ENCODE results near the gene DYNLRB1. TPM values are rescaled to one million over a fixed set of nuclear protein-coding genes. Genes with fewer than 3 reads are reported as not detected.

DYNLRB1 gene
- total RNA-seq, 1 experiment from 2014 or later = 127 TPM

DNA sequence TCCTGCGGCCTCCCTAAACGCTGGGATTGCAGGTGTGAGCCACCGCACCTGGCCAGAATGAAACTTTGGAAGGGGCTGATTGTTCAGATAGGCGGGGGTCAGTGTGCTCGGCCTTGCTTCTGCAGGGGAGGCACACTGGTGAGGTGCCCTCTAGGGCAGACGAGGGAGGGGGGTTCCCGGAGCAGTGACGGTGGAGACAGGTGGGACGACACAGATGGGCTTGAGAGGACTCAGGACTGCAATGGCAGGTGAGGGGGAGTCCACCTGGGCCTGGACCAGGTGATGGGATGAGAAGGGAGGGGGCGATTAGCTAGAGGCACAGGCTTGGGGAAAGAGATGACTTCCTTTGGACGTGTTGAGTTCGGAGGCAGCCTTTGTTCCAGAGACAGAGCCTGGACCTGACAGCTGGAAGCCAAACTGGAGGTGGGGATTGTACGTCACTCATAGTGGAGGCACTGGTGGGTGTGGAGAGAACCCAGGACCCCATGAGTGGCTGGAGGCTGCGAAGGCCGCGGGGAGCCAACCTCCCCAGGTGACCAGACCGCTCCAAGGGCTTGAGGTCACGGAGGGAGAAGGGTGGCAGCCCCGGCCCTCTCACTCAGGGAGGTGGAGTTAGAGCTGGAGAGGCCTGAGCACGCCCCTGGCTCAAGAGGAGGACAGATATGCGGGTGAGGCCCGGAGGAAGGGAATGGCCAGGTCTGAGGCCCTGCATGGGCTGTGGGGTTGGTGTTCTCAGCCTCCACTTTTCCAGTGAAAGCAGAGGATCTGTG is 31.8 kb downstream of the DYNLRB1 start:
- ChIA-PET POLR2A (interaction anchor here (0.7 kb wide), 1 partner anchor 14 kb away, joined by 3 read pairs; no protein-coding TSS in a partner anchor), CTCF (interaction anchor here (0.5 to 3.2 kb wide), 2 partner anchors 8 to 9 kb away, joined by 4 to 16 read pairs; no protein-coding TSS in a partner anchor)
- intact Hi-C loops (cut with micrococcal nuclease) = no loop called here
- no peaks in the 10 kb centered on the region for H3K27me3 Mint-ChIP-seq (ENCODE audit: insufficient read depth, unreplicated experiment)
- no TSS peak for BruUV-seq (replicated peaks)
- no peaks in the 10 kb centered on the region for H3K9me3 Mint-ChIP-seq (ENCODE audit: unreplicated experiment)
- no peak overlapping the region for H3K27ac Mint-ChIP-seq (ENCODE audit: low read depth, unreplicated experiment)
- DNase-seq (ENCODE audit: unreplicated experiment) = no peak
- H3K4me1 Mint-ChIP-seq (ENCODE audit: insufficient read depth, unreplicated experiment) = peaks cover 6% of the 10 kb centered on the region
- no peak overlapping the region for H3K4me3 Mint-ChIP-seq (ENCODE audit: unreplicated experiment)
- H3K36me3 Mint-ChIP-seq (ENCODE audit: insufficient read depth, unreplicated experiment) = peaks cover under 1% of the 10 kb centered on the region
- TF ChIP-seq, protein P1, sequence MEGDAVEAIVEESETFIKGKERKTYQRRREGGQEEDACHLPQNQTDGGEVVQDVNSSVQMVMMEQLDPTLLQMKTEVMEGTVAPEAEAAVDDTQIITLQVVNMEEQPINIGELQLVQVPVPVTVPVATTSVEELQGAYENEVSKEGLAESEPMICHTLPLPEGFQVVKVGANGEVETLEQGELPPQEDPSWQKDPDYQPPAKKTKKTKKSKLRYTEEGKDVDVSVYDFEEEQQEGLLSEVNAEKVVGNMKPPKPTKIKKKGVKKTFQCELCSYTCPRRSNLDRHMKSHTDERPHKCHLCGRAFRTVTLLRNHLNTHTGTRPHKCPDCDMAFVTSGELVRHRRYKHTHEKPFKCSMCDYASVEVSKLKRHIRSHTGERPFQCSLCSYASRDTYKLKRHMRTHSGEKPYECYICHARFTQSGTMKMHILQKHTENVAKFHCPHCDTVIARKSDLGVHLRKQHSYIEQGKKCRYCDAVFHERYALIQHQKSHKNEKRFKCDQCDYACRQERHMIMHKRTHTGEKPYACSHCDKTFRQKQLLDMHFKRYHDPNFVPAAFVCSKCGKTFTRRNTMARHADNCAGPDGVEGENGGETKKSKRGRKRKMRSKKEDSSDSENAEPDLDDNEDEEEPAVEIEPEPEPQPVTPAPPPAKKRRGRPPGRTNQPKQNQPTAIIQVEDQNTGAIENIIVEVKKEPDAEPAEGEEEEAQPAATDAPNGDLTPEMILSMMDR (IDR thresholded peaks at IDR 0.05; ENCODE audit: unreplicated experiment) = no peak

DNA sequence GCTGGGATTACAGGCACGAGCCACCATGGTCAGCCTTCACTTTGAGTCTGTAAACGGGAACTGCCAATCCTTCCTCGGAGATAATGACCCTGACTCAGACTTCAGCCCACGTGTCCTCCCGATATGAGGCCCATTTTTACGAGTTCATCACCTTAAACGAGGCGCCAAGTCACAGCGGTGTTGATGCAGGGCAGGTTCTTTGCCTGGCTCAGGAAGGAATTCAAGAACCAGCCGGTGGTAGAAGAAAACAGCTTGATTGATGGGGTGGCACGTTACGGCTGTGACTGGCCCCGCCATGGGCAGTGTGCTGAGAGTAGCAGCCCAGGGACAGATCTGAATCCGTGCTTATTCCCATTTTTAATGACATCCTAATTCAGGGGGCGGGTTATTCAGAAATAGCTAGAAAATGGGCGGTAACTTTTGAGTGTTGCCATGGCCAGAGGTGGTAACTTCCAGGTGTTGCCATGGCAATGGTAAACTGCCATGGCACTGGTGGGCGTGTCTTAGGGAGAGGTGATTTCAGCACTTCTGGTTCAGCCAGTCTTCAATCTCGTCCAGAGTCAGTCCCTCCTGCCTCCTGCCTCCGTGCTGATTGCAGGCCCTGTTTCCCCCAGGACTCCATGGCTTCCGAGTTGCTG is 33.2 kb downstream of the DYNLRB1 start:
- CTCF ChIA-PET = interaction anchor here (3.2 kb wide), 1 partner anchor 10 kb away, joined by 16 read pairs; no protein-coding TSS in a partner anchor
- Mint-ChIP-seq H3K36me3 (ENCODE audit: insufficient read depth, unreplicated experiment) (no peaks in the 10 kb centered on the region), H3K27me3 (ENCODE audit: insufficient read depth, unreplicated experiment) (no peaks in the 10 kb centered on the region), H3K4me3 (ENCODE audit: unreplicated experiment) (no peak overlapping the region), H3K27ac (ENCODE audit: low read depth, unreplicated experiment) (no peak overlapping the region), H3K9me3 (ENCODE audit: unreplicated experiment) (no peaks in the 10 kb centered on the region), H3K4me1 (ENCODE audit: insufficient read depth, unreplicated experiment) (peaks cover 11% of the 10 kb centered on the region)
- no peak for DNase-seq (ENCODE audit: unreplicated experiment)
- POLR2A ChIA-PET = no interaction called here
- intact Hi-C loops (cut with micrococcal nuclease) = no loop called here
- TF ChIP-seq, protein P1 (IDR thresholded peaks at IDR 0.05; ENCODE audit: unreplicated experiment) = no peak
- BruUV-seq (replicated peaks) = no TSS peak

- peaks cover 11% of the 10 kb centered on the region for H3K4me1 Mint-ChIP-seq (ENCODE audit: insufficient read depth, unreplicated experiment)
Measured at GRCh38 chr20:34549929-34550305, 33.7 kb downstream of the DYNLRB1 start.

GRCh38 chr20:34552569-34552968 is 36.3 kb downstream of the DYNLRB1 start:
- H3K9me3 Mint-ChIP-seq (ENCODE audit: unreplicated experiment) = no peaks in the 10 kb centered on the region
- H3K27me3 Mint-ChIP-seq (ENCODE audit: insufficient read depth, unreplicated experiment) = no peaks in the 10 kb centered on the region
- TF ChIP-seq, protein P1 (IDR thresholded peaks at IDR 0.05; ENCODE audit: unreplicated experiment) = no peak
- no TSS peak for BruUV-seq (replicated peaks)
- CTCF ChIA-PET = interaction anchor here (0.6 to 1.2 kb wide), 2 partner anchors 151 to 214 kb away, joined by 3 read pairs; no protein-coding TSS in a partner anchor
- POLR2A ChIA-PET = no interaction called here
- H3K27ac Mint-ChIP-seq (ENCODE audit: low read depth, unreplicated experiment) = no peak overlapping the region
- intact Hi-C loops (cut with micrococcal nuclease) = no loop called here
- DNase-seq (ENCODE audit: unreplicated experiment) = no peak
- H3K36me3 Mint-ChIP-seq (ENCODE audit: insufficient read depth, unreplicated experiment) = no peaks in the 10 kb centered on the region
- H3K4me3 Mint-ChIP-seq (ENCODE audit: unreplicated experiment) = no peak overlapping the region
- peaks cover 14% of the 10 kb centered on the region for H3K4me1 Mint-ChIP-seq (ENCODE audit: insufficient read depth, unreplicated experiment)

More at GRCh38 chr20:34549929-34550305, 33.7 kb downstream of the DYNLRB1 start:
- H3K27ac Mint-ChIP-seq (ENCODE audit: low read depth, unreplicated experiment) = no peak overlapping the region
- no peaks in the 10 kb centered on the region for H3K36me3 Mint-ChIP-seq (ENCODE audit: insufficient read depth, unreplicated experiment)
- no TSS peak for BruUV-seq (replicated peaks)
- intact Hi-C loops (cut with micrococcal nuclease) = no loop called here
- CTCF ChIA-PET = interaction anchor here (3.2 kb wide), 1 partner anchor 11 kb away, joined by 16 read pairs; no protein-coding TSS in a partner anchor
- DNase-seq (ENCODE audit: unreplicated experiment) = no peak
- TF ChIP-seq, protein P1 (IDR thresholded peaks at IDR 0.05; ENCODE audit: unreplicated experiment) = no peak
- no peak overlapping the region for H3K4me3 Mint-ChIP-seq (ENCODE audit: unreplicated experiment)
- no peaks in the 10 kb centered on the region for H3K9me3 Mint-ChIP-seq (ENCODE audit: unreplicated experiment)
- no peaks in the 10 kb centered on the region for H3K27me3 Mint-ChIP-seq (ENCODE audit: insufficient read depth, unreplicated experiment)
- POLR2A ChIA-PET = no interaction called here
